Ishikawa (cell line): ENCODE data around the gene MMP14.

ENCODE experiments used
- CEBPB ChIP-seq: IDR thresholded peaks from 2 replicates; pipeline ENCODE4 v1.6.1; 2012
- CREB1 ChIP-seq: IDR thresholded peaks from 2 replicates; pipeline ENCODE4 v1.6.1; 2012; ENCODE audit warnings: low read depth
- EGR1 ChIP-seq: IDR thresholded peaks from 2 replicates; pipeline ENCODE4 v1.6.1; 2012
- EP300 ChIP-seq: IDR thresholded peaks from 2 replicates; pipeline ENCODE4 v1.6.1; 2012; ENCODE audit warnings: borderline replicate concordance
- FOXM1 ChIP-seq: IDR thresholded peaks from 2 replicates; pipeline ENCODE4 v1.6.1; 2012; ENCODE audit warnings: low read depth, borderline replicate concordance
- MAX ChIP-seq: IDR thresholded peaks from 2 replicates; pipeline ENCODE4 v1.6.1; 2012
- NFIC ChIP-seq: IDR thresholded peaks from 2 replicates; pipeline ENCODE4 v1.6.1; 2012
- RAD21 ChIP-seq: IDR thresholded peaks from 2 replicates; pipeline ENCODE4 v1.6.1; 2012; ENCODE audit warnings: low read depth
- TAF1 ChIP-seq: IDR thresholded peaks from 2 replicates; pipeline ENCODE4 v1.6.1; 2012; ENCODE audit warnings: low read depth, mild to moderate bottlenecking
- TCF12 ChIP-seq: IDR thresholded peaks from 2 replicates; pipeline ENCODE4 v1.6.1; 2012; ENCODE audit warnings: low read depth
- TEAD4 ChIP-seq: IDR thresholded peaks from 2 replicates; pipeline ENCODE4 v1.6.1; 2012
- YY1 ChIP-seq: IDR thresholded peaks from 2 replicates; pipeline ENCODE4 v1.6.1; 2012; ENCODE audit warnings: low read depth
- ZBTB7A ChIP-seq: IDR thresholded peaks from 2 replicates; pipeline ENCODE4 v1.6.1; 2012; ENCODE audit warnings: low read depth
- TF ChIP-seq, protein P1 (sequence below): IDR thresholded peaks from 2 replicates; pipeline ENCODE4 v1.6.1; 2012
- TF ChIP-seq, protein P2 (sequence below): IDR thresholded peaks from 2 replicates; pipeline ENCODE4 v1.6.1; 2012; ENCODE audit warnings: low read depth, mild to moderate bottlenecking

The MMP14 gene

GRCh38 chr14:22877000-22877501, 40.7 kb downstream of the MMP14 start:
- TF ChIP-seq RAD21 (no peak), FOXM1 (no peak), EP300 (no peak), TCF12 (no peak), ZBTB7A (no peak), EGR1 (no peak), NFIC (no peak), YY1 (no peak), TAF1 (no peak), CREB1 (no peak), MAX (no peak), CEBPB (no peak)
- TF ChIP-seq, protein P1, sequence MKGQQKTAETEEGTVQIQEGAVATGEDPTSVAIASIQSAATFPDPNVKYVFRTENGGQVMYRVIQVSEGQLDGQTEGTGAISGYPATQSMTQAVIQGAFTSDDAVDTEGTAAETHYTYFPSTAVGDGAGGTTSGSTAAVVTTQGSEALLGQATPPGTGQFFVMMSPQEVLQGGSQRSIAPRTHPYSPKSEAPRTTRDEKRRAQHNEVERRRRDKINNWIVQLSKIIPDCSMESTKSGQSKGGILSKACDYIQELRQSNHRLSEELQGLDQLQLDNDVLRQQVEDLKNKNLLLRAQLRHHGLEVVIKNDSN: no peak
- TF ChIP-seq, protein P2, sequence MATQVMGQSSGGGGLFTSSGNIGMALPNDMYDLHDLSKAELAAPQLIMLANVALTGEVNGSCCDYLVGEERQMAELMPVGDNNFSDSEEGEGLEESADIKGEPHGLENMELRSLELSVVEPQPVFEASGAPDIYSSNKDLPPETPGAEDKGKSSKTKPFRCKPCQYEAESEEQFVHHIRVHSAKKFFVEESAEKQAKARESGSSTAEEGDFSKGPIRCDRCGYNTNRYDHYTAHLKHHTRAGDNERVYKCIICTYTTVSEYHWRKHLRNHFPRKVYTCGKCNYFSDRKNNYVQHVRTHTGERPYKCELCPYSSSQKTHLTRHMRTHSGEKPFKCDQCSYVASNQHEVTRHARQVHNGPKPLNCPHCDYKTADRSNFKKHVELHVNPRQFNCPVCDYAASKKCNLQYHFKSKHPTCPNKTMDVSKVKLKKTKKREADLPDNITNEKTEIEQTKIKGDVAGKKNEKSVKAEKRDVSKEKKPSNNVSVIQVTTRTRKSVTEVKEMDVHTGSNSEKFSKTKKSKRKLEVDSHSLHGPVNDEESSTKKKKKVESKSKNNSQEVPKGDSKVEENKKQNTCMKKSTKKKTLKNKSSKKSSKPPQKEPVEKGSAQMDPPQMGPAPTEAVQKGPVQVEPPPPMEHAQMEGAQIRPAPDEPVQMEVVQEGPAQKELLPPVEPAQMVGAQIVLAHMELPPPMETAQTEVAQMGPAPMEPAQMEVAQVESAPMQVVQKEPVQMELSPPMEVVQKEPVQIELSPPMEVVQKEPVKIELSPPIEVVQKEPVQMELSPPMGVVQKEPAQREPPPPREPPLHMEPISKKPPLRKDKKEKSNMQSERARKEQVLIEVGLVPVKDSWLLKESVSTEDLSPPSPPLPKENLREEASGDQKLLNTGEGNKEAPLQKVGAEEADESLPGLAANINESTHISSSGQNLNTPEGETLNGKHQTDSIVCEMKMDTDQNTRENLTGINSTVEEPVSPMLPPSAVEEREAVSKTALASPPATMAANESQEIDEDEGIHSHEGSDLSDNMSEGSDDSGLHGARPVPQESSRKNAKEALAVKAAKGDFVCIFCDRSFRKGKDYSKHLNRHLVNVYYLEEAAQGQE: no peak

DNA sequence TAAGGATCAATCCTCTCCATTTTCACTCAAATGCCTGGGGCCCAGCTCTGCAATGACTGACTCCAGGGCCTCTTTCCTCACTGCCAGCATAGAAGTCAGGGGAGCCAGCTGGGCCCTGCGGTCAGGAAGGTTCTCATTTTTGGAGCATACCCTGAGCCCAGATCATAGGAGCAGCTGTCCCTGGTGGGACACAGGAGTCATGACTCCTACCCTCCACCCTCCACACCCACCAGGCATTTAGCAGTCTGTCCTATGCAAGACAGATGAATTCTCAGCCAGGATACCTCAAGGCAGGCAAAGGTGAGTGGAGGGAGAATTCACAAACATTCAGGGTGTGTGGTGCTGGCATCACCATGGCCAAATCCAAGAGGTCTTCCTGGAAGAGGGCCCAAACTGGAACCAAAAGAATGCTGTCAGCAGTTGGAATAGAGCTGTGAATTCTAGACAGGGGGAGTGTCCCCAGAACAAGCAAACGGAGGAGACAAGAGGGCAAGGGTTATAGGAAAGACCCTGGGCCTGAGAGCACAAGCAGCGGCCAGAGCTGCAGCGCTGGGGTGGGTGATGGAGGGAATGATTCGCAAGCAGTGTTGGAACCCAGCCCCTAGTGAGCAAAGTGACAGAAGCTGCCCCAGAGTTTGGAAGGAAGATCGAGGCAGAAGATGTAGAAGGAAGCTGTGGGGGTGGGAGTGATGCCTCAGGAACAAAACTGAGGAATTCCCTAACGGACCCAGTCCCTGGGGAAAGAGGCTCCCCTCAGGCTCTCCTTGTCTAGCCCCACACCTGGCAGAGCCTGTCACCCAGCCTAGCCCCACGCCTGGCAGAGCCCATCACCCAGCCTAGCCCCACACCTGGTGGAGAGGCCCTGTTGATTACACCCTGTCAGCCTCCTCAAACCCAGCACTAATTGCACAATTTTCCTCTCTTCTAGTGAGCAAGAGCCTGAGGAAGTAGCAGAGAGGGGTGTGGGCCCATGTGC, 42.2 kb downstream of the MMP14 start:
- TF ChIP-seq EP300 (no peak), CREB1 (no peak), NFIC (no peak), YY1 (no peak), RAD21 (no peak), CEBPB (no peak), TEAD4 (no peak), TCF12 (no peak), TAF1 (no peak), ZBTB7A (no peak), MAX (no peak), FOXM1 (no peak), EGR1 (no peak)
- TF ChIP-seq, protein P2: no peak
- TF ChIP-seq, protein P1: no peak

DNA sequence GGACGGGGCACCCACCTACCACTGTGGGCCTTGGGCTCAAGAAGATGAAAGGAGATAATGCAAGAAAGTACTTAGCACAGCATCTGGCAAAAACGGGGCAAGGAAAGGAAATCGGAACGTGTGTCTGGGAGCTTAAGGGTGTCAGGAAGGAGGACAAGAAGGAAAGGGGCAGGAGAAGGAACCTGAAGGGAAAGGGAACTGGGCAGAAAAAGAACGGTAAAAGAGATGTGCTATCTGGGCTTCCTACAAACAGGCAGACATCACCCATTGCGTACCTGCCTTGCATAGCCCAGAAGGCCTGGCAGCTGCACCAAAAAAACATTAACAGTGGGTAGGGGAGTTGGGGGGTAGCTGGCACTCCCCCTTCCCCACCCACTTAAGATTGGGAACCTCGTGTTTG, 45.7 kb downstream of the MMP14 start:
- TF ChIP-seq FOXM1 (no peak), TCF12 (no peak), CEBPB (no peak), TAF1 (no peak), TEAD4 (no peak), MAX (no peak), RAD21 (no peak), NFIC (no peak), EP300 (no peak), ZBTB7A (no peak), CREB1 (no peak), YY1 (no peak), EGR1 (no peak)
- TF ChIP-seq, protein P1: no peak
- TF ChIP-seq, protein P2: no peak
